ENCODE measurements around the gene KEL.
A peak's percentile ranks its signal among the peaks of the same experiment; 100 is the strongest.

KEL gene

GRCh38 chr7:142961973-142962926 lies at the start of gene KEL:
TSS of gene KEL (minus strand) at chr7:142962363. CDS start at chr7:142962206, 157 bp downstream.
- in situ Hi-C loops (cut with MboI; ENCODE audit: low sequenced_read_pairs, unreplicated experiment): no loop called here
- no peak for DNase-seq (ENCODE audit: low spot score)

GRCh38 chr7:143008007-143008901 lies 46.1 kb upstream of the KEL start:
- peak; percentile 64 for DNase-seq (ENCODE audit: low spot score)
- in situ Hi-C loops (cut with MboI; ENCODE audit: low sequenced_read_pairs, unreplicated experiment): loop anchor here (10.0 to 25.0 kb wide), 2 partner anchors 133 to 371 kb away; no protein-coding TSS in a partner anchor
- TF ChIP-seq CTCF (IDR thresholded peaks at IDR 0.05; ENCODE audit: borderline replicate concordance, control extremely low read depth, extremely low read depth, insufficient read depth, missing control alignments): peak; percentile 90

More at GRCh38 chr7:142961973-142962926, at the start of gene KEL:
- TF ChIP-seq CTCF (IDR thresholded peaks at IDR 0.05; ENCODE audit: borderline replicate concordance, control extremely low read depth, extremely low read depth, insufficient read depth, missing control alignments): no peak

- DNase-seq (ENCODE audit: low spot score): no peak
- in situ Hi-C loops (cut with MboI; ENCODE audit: low sequenced_read_pairs, unreplicated experiment): loop anchor here (10.0 to 25.0 kb wide), 2 partner anchors 131 to 368 kb away; no protein-coding TSS in a partner anchor
- TF ChIP-seq CTCF (IDR thresholded peaks at IDR 0.05; ENCODE audit: borderline replicate concordance, control extremely low read depth, extremely low read depth, insufficient read depth, missing control alignments): no peak
These were observed 43.6 kb upstream of the KEL start for GRCh38 chr7:143005632-143006260.

GRCh38 chr7:143003393-143004051 lies 41.4 kb upstream of the KEL start:
- in situ Hi-C loops (cut with MboI; ENCODE audit: low sequenced_read_pairs, unreplicated experiment): loop anchor here (10.0 to 25.0 kb wide), 2 partner anchors 129 to 366 kb away; no protein-coding TSS in a partner anchor
- peak; percentile 59 for TF ChIP-seq CTCF (IDR thresholded peaks at IDR 0.05; ENCODE audit: borderline replicate concordance, control extremely low read depth, extremely low read depth, insufficient read depth, missing control alignments)
- peak; percentile 51 for DNase-seq (ENCODE audit: low spot score)

GRCh38 chr7:143002898-143003297 lies 40.7 kb upstream of the KEL start:
- DNase-seq (ENCODE audit: low spot score): no peak
- no peak for TF ChIP-seq CTCF (IDR thresholded peaks at IDR 0.05; ENCODE audit: borderline replicate concordance, control extremely low read depth, extremely low read depth, insufficient read depth, missing control alignments)
- in situ Hi-C loops (cut with MboI; ENCODE audit: low sequenced_read_pairs, unreplicated experiment): loop anchor here (10.0 to 25.0 kb wide), 2 partner anchors 128 to 366 kb away; no protein-coding TSS in a partner anchor
